ENCODE data around the gene GOPC. TPM values are rescaled to one million over a fixed set of nuclear protein-coding genes. Genes with fewer than 3 reads are reported as not detected.

GOPC gene
- total and polyA plus RNA-seq, 2 of the 8 experiments (the other 6 are each of a cell fraction or from before 2014, with no cell fraction given) = 5.3 to 19.4 TPM

GRCh38 chr6:117613920-117614560 lies 11.7 kb upstream of the GOPC start:
- DNase-seq (ENCODE audit: low read depth in 1 of 2, low spot score in 2 of 2) (no peak), FAIRE-seq (no peak)
- H2AK5ac ChIP-seq (ENCODE audit: low read depth, low read length) = no peak overlapping the region
- no peaks in the 10 kb centered on the region for H3K23me2 ChIP-seq (ENCODE audit: low read depth, low read length)
- H3K14ac ChIP-seq (ENCODE audit: insufficient read length) = no peak overlapping the region
- no peak overlapping the region for H4K91ac ChIP-seq (replicated peaks; ENCODE audit: insufficient read length, low read length)
- no peak overlapping the region for H3K23ac ChIP-seq (ENCODE audit: insufficient read length)
- no peak overlapping the region for H3K9ac ChIP-seq (replicated peaks in 1 of 4; ENCODE audit: extremely low read depth in 1 of 4, low read depth in 3 of 4, low read length in 3 of 4)
- no peak overlapping the region for H4K8ac ChIP-seq (ENCODE audit: extremely low read depth, insufficient read depth, low read length)
- no peak overlapping the region for H3K56ac ChIP-seq (replicated peaks; ENCODE audit: insufficient read length, low read depth, low read length)
- ChIA-PET POLR2A (ENCODE audit: partially characterized antibody) (interaction anchor here (1.3 kb wide), 1 partner anchor 60 kb away, joined by 3 read pairs; no protein-coding TSS in a partner anchor), CTCF (ENCODE audit: partially characterized antibody) (interaction anchor here (0.6 to 1.2 kb wide), 2 partner anchors 12 to 1558 kb away, joined by 3 read pairs; partner anchors contain the start of gene GOPC)
- H3K27me3 ChIP-seq (replicated peaks in 1 of 4; ENCODE audit: control insufficient read depth in 3 of 4, extremely low read depth in 1 of 4, insufficient read depth in 3 of 4, low read length in 3 of 4) = no peaks in the 10 kb centered on the region
- no peak overlapping the region; the same call in 1 of the 2 replicates for H2BK12ac ChIP-seq (ENCODE audit: low read depth, low read length)
- H3K18ac ChIP-seq (ENCODE audit: extremely low read depth, low read length) = no peak overlapping the region
- H3K4ac ChIP-seq (replicated peaks; ENCODE audit: insufficient read length, low read depth, low read length) = no peak overlapping the region
- no peaks in the 10 kb centered on the region for H3K9me3 ChIP-seq (ENCODE audit: insufficient read depth in 2 of 2, low read depth in 1 of 2, low read length in 1 of 2)
- H2BK20ac ChIP-seq (ENCODE audit: low read length) = peak overlapping the region; percentile 72; the same call in 1 of the 2 replicates
- H2BK15ac ChIP-seq (ENCODE audit: low read length) = no peak overlapping the region
- H3K4me1 ChIP-seq (replicated peaks in 1 of 4; ENCODE audit: control insufficient read depth in 3 of 4, insufficient read depth in 4 of 4, low read length in 3 of 4) = peaks cover 0 to 21% (median 6%) of the 10 kb centered on the region in 4 experiments; a peak in 6 of 7 replicates
- no peak overlapping the region for H3K27ac ChIP-seq (ENCODE audit: low read depth, low read length)
- H3K4me2 ChIP-seq (ENCODE audit: insufficient read depth in 1 of 2, low read depth in 2 of 2, low read length in 2 of 2) = peak overlapping the region; percentile 18 to 50
- no peak overlapping the region for H2BK5ac ChIP-seq (ENCODE audit: low read depth, low read length)
- no peak overlapping the region for H4K5ac ChIP-seq (ENCODE audit: insufficient read length, low read depth, low read length)
- no peak overlapping the region for H2AFZ ChIP-seq (ENCODE audit: low read length)
- H3K79me1 ChIP-seq (ENCODE audit: low read depth, low read length) = no peaks in the 10 kb centered on the region
- H3K4me3 ChIP-seq (ENCODE audit: extremely low read depth in 1 of 4, insufficient read depth in 2 of 4, low read depth in 3 of 4, low read length in 4 of 4) = peak overlapping the region in 1 of 4 experiments; percentile 47; a peak in 2 of 8 replicates
- 18% methylated on average over 4 of the region's 4 CpGs; no CpG with 5 or more reads in 1 of the 2 experiments for WGBS, 2 experiments (ENCODE audit: extremely low coverage in 1 of 2, insufficient coverage in 1 of 2, insufficient read length in 1 of 2, insufficient replicate concordance in 2 of 2, low coverage in 1 of 2, low lambda C conversion rate in 2 of 2, missing lambda C conversion rate in 1 of 2)
- H2BK120ac ChIP-seq (replicated peaks; ENCODE audit: low read depth, low read length) = no peak overlapping the region
- no peaks in the 10 kb centered on the region for H3K36me3 ChIP-seq (ENCODE audit: control insufficient read depth in 2 of 4, insufficient read depth in 4 of 4, low read length in 3 of 4)
- no peaks in the 10 kb centered on the region for H3K79me2 ChIP-seq (ENCODE audit: control insufficient read depth in 1 of 2, insufficient read depth in 2 of 2, low read length in 2 of 2)
- H4K20me1 ChIP-seq (replicated peaks in 1 of 2; ENCODE audit: control insufficient read depth in 1 of 2, insufficient read depth in 2 of 2, low read length in 2 of 2) = no peaks in the 10 kb centered on the region
- TF ChIP-seq SUZ12 (IDR thresholded peaks at IDR 0.05; ENCODE audit: low read length) (no peak), NANOG (IDR thresholded peaks at IDR 0.05; ENCODE audit: insufficient read depth, low read depth, low read length, poor library complexity, severe bottlenecking) (no peak), RFX5 (IDR thresholded peaks at IDR 0.05; ENCODE audit: borderline replicate concordance, low read depth, low read length) (no peak), POU5F1 (IDR thresholded peaks at IDR 0.05; ENCODE audit: low read depth, low read length) (no peak), RAD21 (IDR thresholded peaks at IDR 0.05 in 1 of 2, conservative IDR thresholded peaks at IDR 0.05 in 1 of 2; ENCODE audit: low read depth in 2 of 2, low read length in 2 of 2) (no peak), NRF1 (IDR thresholded peaks at IDR 0.05; ENCODE audit: low read depth, low read length) (no peak), CREB1 (IDR thresholded peaks at IDR 0.05) (no peak), CTBP2 (IDR thresholded peaks at IDR 0.05; ENCODE audit: borderline replicate concordance, insufficient read depth, insufficient read length, low read length) (no peak), FOSL1 (IDR thresholded peaks at IDR 0.05; ENCODE audit: insufficient read depth, low read depth, low read length) (no peak), SP2 (IDR thresholded peaks at IDR 0.05; ENCODE audit: low read length) (no peak), CBX8 (IDR thresholded peaks at IDR 0.05; ENCODE audit: borderline replicate concordance, low read depth, low read length) (no peak)
